Stimulated activated CD4-positive, alpha-beta T cell treated with anti-CD3 and anti-CD28 coated beads, Interleukin-1b, Interleukin-23, amount 100 ng/mL, for 48 hours (primary cell): Measurements from ENCODE around the gene TDRD15.
"Not testable (repeated sequence)": the region's sequence is repeated elsewhere in the genome, so short reads cannot be mapped to it uniquely, and the experiment has no call there.

ENCODE experiments used
- DNase-seq: peaks from one replicate; pipeline ENCODE4 v3.0.0-alpha.2; 2020

Gene TDRD15

GRCh38 chr2:21148718-21149117 lies 24.9 kb downstream of the TDRD15 start:
- no peak for DNase-seq

- not testable (repeated sequence) for DNase-seq
Measured at GRCh38 chr2:21151234-21151633, 27.5 kb downstream of the TDRD15 start.

GRCh38 chr2:21155365-21156136 lies 31.8 kb downstream of the TDRD15 start:
- no peak for DNase-seq

GRCh38 chr2:21161122-21161521 lies 37.4 kb downstream of the TDRD15 start:
- DNase-seq = no peak

GRCh38 chr2:21161832-21162614 lies 38.3 kb downstream of the TDRD15 start:
- DNase-seq = no peak

- no peak for DNase-seq
Measured at GRCh38 chr2:21162615-21162878, 38.8 kb downstream of the TDRD15 start.

- no peak for DNase-seq
Measured at GRCh38 chr2:21163213-21163612, 39.4 kb downstream of the TDRD15 start.

GRCh38 chr2:21165350-21165749 lies 41.6 kb downstream of the TDRD15 start:
- no peak for DNase-seq

- DNase-seq = no peak
Measured at GRCh38 chr2:21175895-21176646, 52.3 kb downstream of the TDRD15 start.

- no peak for DNase-seq
Measured at GRCh38 chr2:21181957-21182356, 58.2 kb downstream of the TDRD15 start.

- no peak for DNase-seq
Measured at GRCh38 chr2:21183306-21183705, 59.5 kb downstream of the TDRD15 start.

- DNase-seq = no peak
Measured at GRCh38 chr2:21183726-21184125, 60.0 kb downstream of the TDRD15 start.

GRCh38 chr2:21191535-21191934 lies 67.8 kb downstream of the TDRD15 start:
- no peak for DNase-seq
